ES-I3 (cell line): Measurements from ENCODE around the gene C1orf35.

Source experiments
- H3K36me3 ChIP-seq: 2 replicates; pipeline ENCODE4 v1.6.1; 2013; ENCODE audit warnings: mild to moderate bottlenecking, low read length, control low read depth, moderate library complexity; ENCODE audit not compliant: insufficient read depth
- H3K4me1 ChIP-seq: 2 replicates; pipeline ENCODE4 v1.6.1; 2013; ENCODE audit warnings: mild to moderate bottlenecking, control low read depth, low read length; ENCODE audit not compliant: insufficient read depth
- H3K9ac ChIP-seq: 2 replicates; pipeline ENCODE4 v1.6.1; 2013; ENCODE audit warnings: low read depth, mild to moderate bottlenecking, low read length, moderate library complexity
- H3K9me3 ChIP-seq: 2 replicates; pipeline ENCODE4 v1.6.1; 2013; ENCODE audit warnings: mild to moderate bottlenecking, low read length, moderate library complexity; ENCODE audit not compliant: control insufficient read depth, insufficient read depth

Gene C1orf35

GRCh38 chr1:228098323-228098931, 4.7 kb downstream of the C1orf35 start:
- peaks cover 3% of the 10 kb centered on the region; the same call in 1 of the 2 replicates for H3K36me3 ChIP-seq
- H3K4me1 ChIP-seq = no peaks in the 10 kb centered on the region
- H3K9ac ChIP-seq = no peak overlapping the region
- H3K9me3 ChIP-seq = 0 out of 2 replicates have a peak, but pooled peaks cover 3% of the 10 kb centered on the region

DNA sequence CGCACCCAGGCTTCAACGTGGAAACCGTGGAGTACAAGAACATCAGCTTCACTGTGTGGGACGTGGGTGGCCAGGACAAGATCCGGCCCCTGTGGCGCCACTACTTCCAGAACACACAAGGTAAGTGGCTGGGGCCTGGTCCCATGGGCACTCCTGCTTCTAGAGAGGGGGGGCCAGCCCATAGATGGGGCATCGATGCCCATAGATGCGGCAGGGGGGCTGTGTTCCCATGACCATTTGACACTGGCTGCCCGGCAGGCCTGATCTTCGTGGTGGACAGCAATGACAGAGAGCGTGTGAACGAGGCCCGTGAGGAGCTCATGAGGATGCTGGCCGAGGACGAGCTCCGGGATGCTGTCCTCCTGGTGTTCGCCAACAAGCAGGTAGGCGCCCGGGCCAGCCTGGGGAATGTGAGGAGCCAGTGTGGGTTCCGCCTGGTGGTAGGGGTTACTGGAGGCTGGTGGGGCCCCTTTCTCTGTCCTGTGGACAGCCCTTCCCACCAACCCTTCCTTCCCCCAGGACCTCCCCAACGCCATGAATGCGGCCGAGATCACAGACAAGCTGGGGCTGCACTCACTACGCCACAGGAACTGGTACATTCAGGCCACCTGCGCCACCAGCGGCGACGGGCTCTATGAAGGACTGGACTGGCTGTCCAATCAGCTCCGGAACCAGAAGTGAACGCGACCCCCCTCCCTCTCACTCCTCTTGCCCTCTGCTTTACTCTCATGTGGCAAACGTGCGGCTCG, 5.6 kb downstream of the C1orf35 start:
- Histone ChIP-seq H3K9me3 (0 out of 2 replicates have a peak, but pooled peaks cover 3% of the 10 kb centered on the region), H3K36me3 (peaks cover 3% of the 10 kb centered on the region; the same call in 1 of the 2 replicates), H3K4me1 (no peaks in the 10 kb centered on the region), H3K9ac (no peak overlapping the region)

DNA sequence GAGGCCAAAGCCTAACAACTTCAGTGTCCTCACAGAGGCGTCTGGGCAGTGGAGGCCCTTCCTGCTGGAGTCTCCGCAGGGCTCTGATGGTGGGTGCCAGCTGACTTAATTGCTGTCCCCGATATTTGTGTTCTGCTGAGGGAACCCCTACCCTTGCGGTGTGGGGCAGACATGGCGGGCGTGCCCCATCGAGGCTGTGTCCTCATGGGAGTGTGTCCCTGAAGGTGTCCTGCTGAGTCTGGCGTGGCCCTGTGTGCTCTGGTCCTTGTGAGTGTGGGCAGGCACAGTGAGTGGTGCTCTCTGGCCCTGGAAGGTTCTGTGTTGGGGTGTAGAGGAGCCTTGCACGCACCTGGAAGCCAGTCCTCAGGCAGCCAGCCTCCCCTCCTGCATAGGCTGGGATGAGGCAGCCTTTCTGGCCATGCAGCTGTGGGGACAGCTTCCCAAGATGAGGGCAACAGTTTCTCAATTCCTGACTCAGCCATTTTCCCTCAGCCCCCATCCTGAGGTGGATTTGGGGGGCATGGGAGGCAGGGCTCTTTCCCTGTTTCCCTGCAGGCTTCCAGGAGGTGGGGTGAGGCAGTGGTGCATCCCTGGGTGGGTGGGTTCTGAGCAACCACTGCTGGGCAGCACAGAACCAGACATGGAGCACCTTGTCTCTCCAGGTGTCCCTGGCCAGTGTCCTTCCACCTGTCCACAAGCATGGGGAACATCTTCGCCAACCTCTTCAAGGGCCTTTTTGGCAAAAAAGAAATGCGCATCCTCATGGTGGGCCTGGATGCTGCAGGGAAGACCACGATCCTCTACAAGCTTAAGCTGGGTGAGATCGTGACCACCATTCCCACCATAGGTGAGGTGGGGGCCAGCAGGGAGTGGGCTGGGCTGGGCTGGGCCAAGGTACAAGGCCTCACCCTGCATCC, 6.5 kb downstream of the C1orf35 start:
- Histone ChIP-seq H3K9ac (no peak overlapping the region), H3K4me1 (no peaks in the 10 kb centered on the region), H3K36me3 (peaks cover 3% of the 10 kb centered on the region; the same call in 1 of the 2 replicates), H3K9me3 (0 out of 2 replicates have a peak, but pooled peaks cover 3% of the 10 kb centered on the region)

DNA sequence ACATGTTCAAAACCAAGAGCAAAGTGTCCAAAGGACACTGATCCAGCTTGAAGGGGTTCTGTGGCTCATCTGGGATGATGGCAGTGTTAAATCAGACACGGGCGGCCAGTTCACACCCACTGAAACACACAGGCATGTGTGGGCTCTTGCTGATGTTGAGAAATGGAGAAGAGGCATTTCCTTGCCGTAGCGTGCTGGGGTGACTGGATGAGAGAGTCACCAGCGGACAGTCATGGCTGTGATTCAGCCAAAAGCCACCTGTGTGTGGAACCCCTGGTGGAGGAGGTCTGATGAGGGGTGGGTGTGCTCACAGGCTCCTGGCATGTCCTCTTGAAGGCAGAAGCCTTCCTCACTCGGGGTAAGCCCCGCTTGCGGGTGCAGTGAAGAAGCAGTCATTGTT, 7.2 kb downstream of the C1orf35 start:
- peaks cover 3% of the 10 kb centered on the region; the same call in 1 of the 2 replicates for H3K36me3 ChIP-seq
- H3K9ac ChIP-seq = no peak overlapping the region
- no peaks in the 10 kb centered on the region for H3K4me1 ChIP-seq
- H3K9me3 ChIP-seq = 0 out of 2 replicates have a peak, but pooled peaks cover 3% of the 10 kb centered on the region

DNA sequence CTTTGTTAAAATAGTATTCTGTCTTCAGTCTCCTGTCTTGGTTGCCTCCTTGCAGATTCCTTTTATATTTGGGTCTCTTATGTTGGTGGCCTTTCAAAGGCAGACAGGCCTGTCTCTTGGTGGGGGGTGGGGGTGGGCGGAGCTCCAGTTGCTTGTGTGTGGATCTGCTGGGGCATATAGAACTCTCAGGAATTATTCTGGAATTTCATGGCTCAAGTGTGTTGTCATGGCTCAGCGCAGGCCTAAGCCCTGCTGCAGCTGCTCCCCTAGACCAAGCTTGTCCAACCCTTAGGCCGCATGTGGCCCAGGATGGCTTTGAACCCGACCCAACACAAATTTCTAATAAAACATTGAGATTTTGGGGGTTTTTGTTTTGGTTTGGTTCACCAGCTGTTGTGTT, 8.0 kb downstream of the C1orf35 start:
- 0 out of 2 replicates have a peak, but pooled peaks cover 3% of the 10 kb centered on the region for H3K36me3 ChIP-seq
- H3K9ac ChIP-seq = no peak overlapping the region
- H3K9me3 ChIP-seq = 0 out of 2 replicates have a peak, but pooled peaks cover 3% of the 10 kb centered on the region
- no peaks in the 10 kb centered on the region for H3K4me1 ChIP-seq

DNA sequence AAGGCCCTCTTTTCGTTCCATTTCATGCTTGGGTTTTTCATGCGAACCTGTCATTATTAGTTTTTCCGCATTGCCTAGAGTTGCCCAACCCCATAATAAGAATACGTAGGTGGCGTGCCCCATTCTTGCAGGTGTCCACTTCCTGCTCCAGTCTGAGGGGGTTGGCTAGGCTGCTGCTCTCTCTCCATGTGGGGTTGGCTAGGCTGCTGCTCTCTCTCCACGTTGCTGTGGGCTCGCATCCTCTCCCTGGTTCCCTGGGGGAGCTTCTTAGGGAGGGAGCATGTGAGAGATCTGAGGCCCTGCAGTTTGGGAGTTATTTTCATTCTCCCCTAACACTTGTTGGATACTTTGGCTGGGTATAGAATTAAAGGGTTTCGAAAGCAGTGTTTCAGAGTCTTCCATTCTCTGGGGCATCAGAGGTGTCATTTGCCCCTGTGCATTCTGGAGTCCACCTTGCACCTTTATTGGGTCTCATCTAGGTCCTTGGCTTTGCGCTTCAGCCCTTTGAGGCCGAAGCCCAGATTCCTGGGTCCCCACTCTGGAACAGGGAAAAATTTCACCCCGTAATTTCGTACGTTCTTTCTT, 8.6 kb downstream of the C1orf35 start:
- H3K9me3 ChIP-seq = 0 out of 2 replicates have a peak, but pooled peaks cover 3% of the 10 kb centered on the region
- H3K9ac ChIP-seq = no peak overlapping the region
- H3K36me3 ChIP-seq = 0 out of 2 replicates have a peak, but pooled peaks cover 3% of the 10 kb centered on the region
- 0 out of 2 replicates have a peak, but pooled peaks cover under 1% of the 10 kb centered on the region for H3K4me1 ChIP-seq

DNA sequence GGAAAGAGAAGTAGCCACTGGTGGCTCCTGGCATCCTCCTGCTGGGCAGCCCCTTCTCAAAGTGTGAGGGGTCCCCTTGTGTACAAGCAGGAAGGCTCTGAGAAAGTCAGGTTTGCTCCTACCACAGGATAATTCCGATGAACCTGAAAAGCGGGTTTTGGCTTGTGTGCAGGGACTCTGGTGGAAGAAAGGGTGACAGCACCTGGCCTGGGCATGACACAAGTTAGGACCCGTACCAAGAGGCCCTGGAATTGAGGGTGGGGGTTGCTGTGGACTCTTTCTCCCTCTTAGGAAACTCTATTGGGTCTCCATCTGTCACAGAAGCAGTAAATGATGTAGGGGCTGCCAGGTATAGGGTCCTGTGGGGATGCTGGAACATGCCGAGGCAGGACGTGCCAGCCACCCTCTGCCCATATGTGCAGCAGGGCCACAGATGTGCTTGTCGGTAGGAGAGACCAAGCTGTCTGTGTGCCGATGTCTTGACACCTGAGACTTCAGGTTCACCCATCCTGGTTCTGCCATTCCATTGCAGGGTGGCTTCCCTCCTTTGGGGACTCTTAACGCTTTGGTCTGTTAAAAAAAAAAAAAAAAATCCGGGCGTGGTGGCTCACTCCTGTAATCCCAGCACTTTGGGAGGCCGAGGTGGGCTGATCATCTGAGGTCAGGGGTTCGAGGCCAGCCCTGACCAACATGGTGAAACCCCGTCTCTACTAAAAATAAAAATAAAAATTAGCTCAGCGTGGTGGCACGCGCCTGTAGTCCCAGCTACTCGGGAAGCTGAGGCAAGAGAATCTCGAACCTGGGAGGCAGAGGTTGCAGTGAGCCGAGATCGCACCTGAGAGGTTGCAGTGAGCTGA, 9.8 kb downstream of the C1orf35 start:
- H3K9ac ChIP-seq = no peak overlapping the region
- peaks cover 6% of the 10 kb centered on the region; the same call in 1 of the 2 replicates for H3K4me1 ChIP-seq
- no peaks in the 10 kb centered on the region; the same call in 1 of the 2 replicates for H3K36me3 ChIP-seq
- H3K9me3 ChIP-seq = 0 out of 2 replicates have a peak, but pooled peaks cover 3% of the 10 kb centered on the region

DNA sequence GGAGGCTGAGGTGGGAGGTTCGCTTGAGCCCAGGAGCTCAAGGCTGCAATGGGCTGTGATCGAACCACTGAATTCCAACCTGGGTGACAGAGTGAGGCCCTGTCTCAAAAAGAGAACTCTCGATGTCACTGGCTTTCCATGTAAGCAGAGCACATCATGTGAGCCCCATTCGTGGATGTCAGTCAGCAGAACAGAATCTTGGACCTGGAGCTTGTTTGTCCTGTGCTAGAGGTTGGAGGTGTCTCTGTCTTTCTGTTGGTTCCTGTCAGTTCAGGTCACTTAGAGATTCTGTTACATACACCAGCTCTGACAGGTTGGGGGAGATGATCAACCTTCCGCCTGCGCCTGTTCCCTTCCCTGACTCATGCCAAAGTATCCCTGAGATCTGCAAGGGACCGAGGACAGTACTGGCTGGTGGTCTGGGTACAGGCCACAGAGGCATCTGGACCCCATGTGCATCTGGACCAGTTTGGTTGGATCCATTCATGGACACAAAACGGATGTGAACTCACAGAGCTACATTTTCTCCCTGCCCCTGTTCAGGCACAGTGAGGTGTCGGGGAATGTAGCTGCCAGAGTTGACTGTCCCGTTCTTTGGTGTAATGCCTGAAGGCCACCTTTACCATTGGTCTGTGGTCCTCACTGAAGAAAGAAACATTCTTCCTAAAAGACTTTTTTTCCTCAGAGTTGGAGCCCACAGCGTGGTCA, 10.6 kb downstream of the C1orf35 start:
- Histone ChIP-seq H3K36me3 (no peaks in the 10 kb centered on the region; the same call in 1 of the 2 replicates), H3K9me3 (0 out of 2 replicates have a peak, but pooled peaks cover 3% of the 10 kb centered on the region), H3K9ac (no peak overlapping the region), H3K4me1 (peaks cover 12% of the 10 kb centered on the region)

- no peak overlapping the region for H3K9ac ChIP-seq
- H3K36me3 ChIP-seq = no peaks in the 10 kb centered on the region; the same call in 1 of the 2 replicates
- H3K9me3 ChIP-seq = 0 out of 2 replicates have a peak, but pooled peaks cover 3% of the 10 kb centered on the region
- peaks cover 16% of the 10 kb centered on the region for H3K4me1 ChIP-seq
Observed at GRCh38 chr1:228091084-228091483, 12.0 kb downstream of the C1orf35 start.

DNA sequence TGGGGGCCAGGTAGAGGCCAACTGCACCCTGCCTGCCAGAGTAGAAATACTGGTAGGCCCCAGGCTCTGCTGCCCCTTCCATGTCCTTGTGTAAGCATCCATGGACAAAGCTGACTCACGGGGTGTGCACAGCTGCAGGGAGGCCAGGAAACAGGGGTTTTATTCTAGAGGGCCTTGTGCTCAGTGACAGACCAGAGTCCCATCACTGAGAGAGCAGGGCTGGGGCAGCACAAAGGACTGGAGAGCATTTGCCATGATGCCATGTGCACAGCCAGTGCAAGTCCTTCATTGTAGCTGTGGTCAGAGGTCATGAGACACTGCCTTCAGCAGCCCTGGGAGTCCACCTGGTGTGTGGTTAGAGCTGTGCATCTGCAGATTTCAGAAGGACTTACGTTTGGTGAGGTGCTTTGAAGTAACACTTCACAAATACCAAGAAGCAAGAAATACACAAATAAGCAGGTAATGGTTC, 12.5 kb downstream of the C1orf35 start:
- H3K9me3 ChIP-seq = 0 out of 2 replicates have a peak, but pooled peaks cover 3% of the 10 kb centered on the region
- no peak overlapping the region for H3K9ac ChIP-seq
- H3K4me1 ChIP-seq = peaks cover 18% of the 10 kb centered on the region
- H3K36me3 ChIP-seq = no peaks in the 10 kb centered on the region; the same call in 1 of the 2 replicates

DNA sequence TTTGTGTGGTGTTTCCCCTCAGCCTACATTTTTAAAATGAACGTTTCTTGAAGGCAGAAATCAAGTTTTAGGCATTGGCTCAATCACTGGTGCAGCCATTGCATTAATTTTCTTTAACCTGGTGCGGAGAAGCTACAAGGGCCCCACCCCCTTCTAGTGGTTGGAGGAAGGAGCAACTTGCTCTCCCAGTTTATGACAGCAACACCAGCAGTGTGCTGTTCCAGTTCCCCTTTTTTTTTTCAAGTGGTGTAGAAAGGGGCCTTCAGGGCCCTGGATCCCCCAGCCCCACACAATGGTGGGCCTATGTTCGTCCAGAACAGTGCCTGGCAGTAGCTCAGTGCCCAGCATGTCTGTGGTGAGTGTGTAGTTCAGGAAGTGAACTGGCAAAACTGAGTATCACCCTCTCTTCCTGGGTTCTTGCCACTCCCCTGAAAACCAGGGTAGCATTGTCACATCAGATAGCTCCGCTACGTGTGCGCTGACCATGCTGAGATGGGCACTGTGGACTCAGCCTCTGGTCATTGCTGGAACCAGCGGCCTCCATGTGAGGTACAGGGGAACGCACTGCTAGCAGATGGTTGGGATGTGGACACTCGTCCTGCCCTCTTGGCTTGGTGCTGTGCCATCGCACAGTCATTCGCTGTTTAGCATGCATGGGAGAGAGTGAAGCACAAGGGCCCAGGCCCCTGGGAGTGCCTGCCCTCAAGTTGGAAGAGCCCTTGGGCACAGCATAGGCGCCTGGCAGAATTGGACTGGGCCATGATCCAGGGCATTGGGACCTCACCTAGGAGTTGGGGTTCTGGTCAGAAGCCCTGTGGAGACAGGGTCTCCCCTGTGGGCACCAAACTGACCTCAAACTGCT, 13.4 kb downstream of the C1orf35 start:
- 0 out of 2 replicates have a peak, but pooled peaks cover 2% of the 10 kb centered on the region for H3K9me3 ChIP-seq
- H3K4me1 ChIP-seq = peaks cover 26% of the 10 kb centered on the region
- no peak overlapping the region for H3K9ac ChIP-seq
- no peaks in the 10 kb centered on the region; the same call in 1 of the 2 replicates for H3K36me3 ChIP-seq
